HCT116 (cell line): ENCODE measurements around the gene CORO2B. TPM values are rescaled to one million over a fixed set of nuclear protein-coding genes. Genes with fewer than 3 reads are reported as not detected.

Experiments used
- ATAC-seq: fragments of 200-7000 bp; cut with Tn5 transposase; 2 replicates; pipeline ENCODE4 v1.9.1; 2020; ENCODE audit warnings: mild to moderate bottlenecking, moderate library complexity
- BruUV-seq: library from RNA; stranded (reverse); fragments of 400-500 nt; replicated peaks from 2 replicates; lab custom pipeline; 2021; lab: Mats Ljungman, UMichigan
- CTCF ChIA-PET: fragments of 300-600 bp; sonication (Branson Sonifier 250); formaldehyde crosslinking; loops from one replicate; lab custom pipeline; 2021; ENCODE audit warnings: antibody characterized with exemption; lab: Charles Lee
- POLR2A ChIA-PET: fragments of 300-600, 350-600 bp; sonication (Branson Sonifier 250); formaldehyde crosslinking; loops from one replicate; lab custom pipeline; 2021; ENCODE audit warnings: antibody characterized with exemption; lab: Charles Lee
- RAD21 ChIA-PET, 2 experiments: fragments of 300-600 bp; sonication (Branson Sonifier 250); formaldehyde crosslinking; loops; one replicate each; lab custom pipeline; 2023; ENCODE audit warnings: low total read pairs in 2 of 2; ENCODE audit not compliant: uncharacterized antibody in 2 of 2, unreplicated experiment in 2 of 2, low non-redundant PET in 1 of 2; lab: Charles Lee
- DNase-seq: peaks from one replicate; pipeline ENCODE4 v3.0.0-alpha.2; 2010; ENCODE audit warnings: low read depth, low spot score
- H2AFZ ChIP-seq: fragments of 200-600 bp; shearing (Covaris generic), sonication (generic); 2 replicates; pipeline ENCODE4 v1.6.1; 2017; ENCODE audit warnings: low read depth, mixed run types, mixed read lengths, antibody characterized with exemption, low read length; ENCODE audit not compliant: poor library complexity, severe bottlenecking
- H3K27ac ChIP-seq: 2 replicates; pipeline ENCODE4 v1.5.1; 2012; ENCODE audit warnings: low read depth, low read length
- H3K27me3 ChIP-seq: fragments of 200-600 bp; sonication (generic); 2 replicates; pipeline ENCODE4 v1.6.1; 2016; ENCODE audit warnings: mixed run types, low read length, mixed read lengths; ENCODE audit not compliant: insufficient read depth
- H3K36me3 ChIP-seq, 2 experiments: fragments of 200-500 bp in 1 of 2; fragments of 200-600 bp in 1 of 2; sonication (Bioruptor generic) in 1 of 2; sonication (generic) in 1 of 2; 2 replicates each; pipeline versions ENCODE4 v1.5.1 to v1.6.1; 2014 to 2016; ENCODE audit warnings: low read length in 2 of 2, inconsistent platforms in 1 of 2, mixed read lengths in 1 of 2, mixed run types in 1 of 2; ENCODE audit not compliant: insufficient read depth in 2 of 2, control insufficient read depth in 1 of 2
- H3K4me1 ChIP-seq, 2 experiments: fragments of 200-600 bp in 1 of 2; sonication (generic) in 1 of 2; 2 replicates each; pipeline versions ENCODE4 v1.5.1 to v1.6.1; 2012 to 2017; ENCODE audit warnings: low read length in 2 of 2, inconsistent platforms in 1 of 2, mild to moderate bottlenecking in 1 of 2, mixed read lengths in 1 of 2, mixed run types in 1 of 2, moderate library complexity in 1 of 2; ENCODE audit not compliant: insufficient read depth in 2 of 2, control insufficient read depth in 1 of 2
- H3K4me2 ChIP-seq: fragments of 200-600 bp; sonication (generic); 2 replicates; pipeline ENCODE4 v1.6.1; 2017; ENCODE audit warnings: mixed run types, low read length, mixed read lengths
- H3K4me3 ChIP-seq, 2 experiments: fragments of 200-600 bp in 1 of 2; sonication (generic) in 1 of 2; replicated peaks in 1 of 2; 2 replicates each; pipeline ENCODE4 v1.5.1; 2011 to 2016; ENCODE audit warnings: low read length in 2 of 2, control low read depth in 1 of 2, low read depth in 1 of 2, mild to moderate bottlenecking in 1 of 2, mixed read lengths in 1 of 2, mixed run types in 1 of 2
- H3K79me2 ChIP-seq: fragments of 200-600 bp; sonication (generic); 2 replicates; pipeline ENCODE4 v1.6.1; 2017; ENCODE audit warnings: mild to moderate bottlenecking, mixed run types, low read length, moderate library complexity, mixed read lengths; ENCODE audit not compliant: insufficient read depth
- H3K9ac ChIP-seq: fragments of 200-600 bp; sonication (generic); 2 replicates; pipeline ENCODE4 v1.6.1; 2016; ENCODE audit warnings: low read length, mixed read lengths
- H3K9me2 ChIP-seq: fragments of 200-600 bp; sonication (generic), shearing (Covaris generic); 2 replicates; pipeline ENCODE4 v1.6.1; 2017; ENCODE audit warnings: mixed run types, mild to moderate bottlenecking, moderate library complexity; ENCODE audit not compliant: insufficient read depth
- H3K9me3 ChIP-seq, 2 experiments: fragments of 200-500 bp in 1 of 2; fragments of 200-600 bp in 1 of 2; sonication (Bioruptor generic) in 1 of 2; sonication (generic) in 1 of 2; 2 replicates each; pipeline ENCODE4 v1.6.1; 2014 to 2017; ENCODE audit warnings: low read length in 2 of 2, mixed read lengths in 2 of 2, inconsistent platforms in 1 of 2, low read depth in 1 of 2, mild to moderate bottlenecking in 1 of 2, mixed run types in 1 of 2, moderate library complexity in 1 of 2; ENCODE audit not compliant: control insufficient read depth in 1 of 2, insufficient read depth in 1 of 2
- H4K20me1 ChIP-seq: fragments of 200-600 bp; sonication (generic), shearing (Covaris generic); 2 replicates; pipeline ENCODE4 v1.6.1; 2017; ENCODE audit warnings: mixed run types, mild to moderate bottlenecking, moderate library complexity; ENCODE audit not compliant: insufficient read depth
- EGR1 ChIP-seq: IDR thresholded peaks from 2 replicates; pipeline ENCODE4 v1.6.1; 2012; ENCODE audit warnings: low read depth
- ELF1 ChIP-seq: IDR thresholded peaks from 2 replicates; pipeline ENCODE4 v1.6.1; 2012; ENCODE audit warnings: low read depth, borderline replicate concordance
- EZH2phosphoT487 ChIP-seq: fragments of 200-600 bp; IDR thresholded peaks from 2 replicates; pipeline ENCODE4 v1.6.1; 2018; ENCODE audit warnings: antibody characterized with exemption, borderline replicate concordance
- JUND ChIP-seq: IDR thresholded peaks from 2 replicates; pipeline ENCODE4 v1.6.1; 2012
- MAX ChIP-seq: IDR thresholded peaks from 2 replicates; pipeline ENCODE4 v1.6.1; 2012
- REST ChIP-seq: IDR thresholded peaks from 2 replicates; pipeline ENCODE4 v1.6.1; 2012; ENCODE audit warnings: low read depth
- SP1 ChIP-seq: IDR thresholded peaks from 2 replicates; pipeline ENCODE4 v1.6.1; 2012; ENCODE audit warnings: low read depth
- SRF ChIP-seq: IDR thresholded peaks from 2 replicates; pipeline ENCODE4 v1.6.1; 2012; ENCODE audit warnings: low read depth
- TCF7L2 ChIP-seq: IDR thresholded peaks from 2 replicates; pipeline ENCODE4 v1.7.0; 2011; ENCODE audit warnings: borderline replicate concordance, inconsistent platforms; ENCODE audit not compliant: insufficient read depth, insufficient read length; ENCODE audit errors: extremely low read depth
- ZNF274 ChIP-seq: fragments of 200-500 bp; sonication (Bioruptor generic); IDR thresholded peaks from 2 replicates; pipeline ENCODE4 v1.6.1; 2014; ENCODE audit warnings: mild to moderate bottlenecking, low read depth, low read length, inconsistent platforms
- intact Hi-C: fragments of 100-400 bp; cut with micrococcal nuclease; formaldehyde crosslinking; loops from 2 replicates; pipeline ENCODE4 v1.10.0; 2022
- total RNA-seq: library from RNA; stranded (reverse); gene quantifications from one replicate; pipeline ENCODE4 v1.2.1, GENCODE V29; 2021; ENCODE audit not compliant: unreplicated experiment

Gene CORO2B
- total RNA-seq, 1 experiment from 2014 or later: 2.8 TPM

GRCh38 chr15:68717951-68718350 lies 139.2 kb downstream of the CORO2B start (continued):
- TF ChIP-seq REST (no peak), ELF1 (no peak), ZNF274 (no peak)

DNA sequence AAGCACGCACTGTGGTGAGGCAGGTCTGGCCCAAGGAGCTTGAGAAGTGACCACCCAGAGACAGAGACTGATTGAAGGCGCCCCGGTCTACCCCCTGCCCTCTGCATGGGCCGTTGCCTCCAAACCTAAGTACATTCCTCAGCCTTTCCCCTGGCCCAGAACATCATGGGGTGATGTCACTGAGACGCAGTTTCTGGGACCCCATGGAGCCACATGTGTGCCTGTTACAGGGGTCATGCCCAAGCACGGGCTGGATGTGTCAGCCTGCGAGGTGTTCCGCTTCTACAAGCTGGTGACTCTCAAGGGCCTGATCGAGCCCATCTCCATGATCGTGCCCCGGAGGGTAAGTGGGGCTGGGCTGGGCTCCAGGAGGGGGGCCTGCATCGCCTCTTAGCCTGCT lies 139.7 kb downstream of the CORO2B start:
- intact Hi-C loops: no loop called here
- POLR2A ChIA-PET: no interaction called here
- no peaks in the 10 kb centered on the region for H3K9me3 ChIP-seq
- H2AFZ ChIP-seq: no peak overlapping the region
- RAD21 ChIA-PET: no interaction called here
- H3K27ac ChIP-seq: no peak overlapping the region
- no peaks in the 10 kb centered on the region for H3K4me1 ChIP-seq
- H4K20me1 ChIP-seq: no peaks in the 10 kb centered on the region
- CTCF ChIA-PET: no interaction called here
- no peaks in the 10 kb centered on the region for H3K9me2 ChIP-seq
- no peaks in the 10 kb centered on the region for H3K79me2 ChIP-seq
- no peaks in the 10 kb centered on the region for H3K27me3 ChIP-seq
- H3K4me2 ChIP-seq: no peak overlapping the region
- no peaks in the 10 kb centered on the region for H3K36me3 ChIP-seq
- no peak for DNase-seq
- no peak overlapping the region for H3K4me3 ChIP-seq
- ATAC-seq: no peak
- BruUV-seq: no TSS peak
- no peak overlapping the region for H3K9ac ChIP-seq
- no peak for TF ChIP-seq TCF7L2
- TF ChIP-seq SRF: no peak
- no peak for TF ChIP-seq JUND
- no peak for TF ChIP-seq SP1
- no peak for TF ChIP-seq EGR1
- TF ChIP-seq MAX: no peak
- TF ChIP-seq EZH2phosphoT487: no peak
- TF ChIP-seq, all 23 proteins: peak for 0
